ENCODE measurements around the gene SLC47A2. TPM values are rescaled to one million over a fixed set of nuclear protein-coding genes. Genes with fewer than 3 reads are reported as not detected.

Gene SLC47A2
- total and polyA plus RNA-seq, 4 donors, result 0.02 to 0.18 (median 0.06) TPM; not detected in 1

DNA sequence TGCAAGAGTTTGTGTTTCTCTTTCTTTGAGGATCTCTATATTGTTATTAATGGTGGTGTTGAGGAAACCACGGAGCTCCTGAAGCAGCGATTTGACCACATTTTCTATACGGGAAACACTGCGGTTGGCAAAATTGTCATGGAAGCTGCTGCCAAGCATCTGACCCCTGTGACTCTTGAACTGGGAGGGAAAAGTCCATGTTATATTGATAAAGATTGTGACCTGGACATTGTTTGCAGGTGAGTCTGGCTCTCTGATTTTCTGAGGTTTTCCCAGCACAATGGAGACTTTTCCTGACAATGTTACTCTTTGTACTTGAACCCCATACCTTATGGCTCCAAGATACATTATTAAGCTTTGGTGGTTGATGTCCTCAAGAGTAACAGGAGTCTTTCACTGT is 60.0 kb downstream of the SLC47A2 start:
- no peak for DNase-seq
- H3K27ac ChIP-seq (ENCODE audit: low read depth in 1 of 2, low read length in 1 of 2), result no peak overlapping the region
- no peak overlapping the region for H3K4me3 ChIP-seq
- no peak overlapping the region for H3K9ac ChIP-seq (ENCODE audit: insufficient read depth in 1 of 2, low read length in 2 of 2)
- peaks cover 0 to 3% (median 0%) of the 10 kb centered on the region in 4 donors for H3K9me3 ChIP-seq (ENCODE audit: control insufficient read depth in 4 of 4, insufficient read depth in 3 of 4, low read length in 3 of 4)
- no peak for TF ChIP-seq CTCF (IDR thresholded peaks at IDR 0.05; ENCODE audit: control extremely low read depth, extremely low read depth)
- H3K4me1 ChIP-seq (ENCODE audit: control insufficient read depth in 5 of 5, insufficient read depth in 5 of 5, low read length in 5 of 5), result peaks cover 0 to 13% (median 8%) of the 10 kb centered on the region in 5 donors
- peaks cover 7 to 25% (median 20%) of the 10 kb centered on the region in 4 donors for H3K36me3 ChIP-seq (ENCODE audit: control insufficient read depth in 4 of 4, insufficient read depth in 4 of 4, low read length in 4 of 4)
- no peak for ATAC-seq (ENCODE audit: insufficient read depth, low FRiP score)
- H3K27me3 ChIP-seq (ENCODE audit: control insufficient read depth in 3 of 3, insufficient read depth in 3 of 3, low read length in 2 of 3), result no peaks in the 10 kb centered on the region
- WGBS, 2 donors, result 73 to 88% methylated on average over 4 of the region's 4 CpGs

DNA sequence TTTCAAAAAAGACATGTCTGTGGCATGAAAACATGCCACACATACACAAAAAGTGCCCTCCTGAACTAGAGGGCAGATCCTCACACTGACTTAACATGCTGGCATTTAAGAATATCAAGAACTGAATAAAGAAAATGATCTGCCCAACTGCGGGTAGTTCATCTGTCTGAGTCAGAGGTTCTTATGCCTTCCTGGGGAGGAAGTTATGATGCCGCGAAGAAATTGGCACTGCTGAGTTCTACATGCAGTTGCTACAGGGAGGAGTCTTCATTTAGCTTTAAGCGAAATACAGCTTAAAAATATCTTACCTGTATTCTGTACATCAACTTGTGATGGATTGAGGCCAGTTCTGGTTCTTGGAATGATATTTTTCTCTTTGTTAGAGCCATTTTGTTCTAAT is 61.5 kb downstream of the SLC47A2 start:
- Histone ChIP-seq H3K4me3 (no peak overlapping the region), H3K9ac (ENCODE audit: insufficient read depth in 1 of 2, low read length in 2 of 2) (no peak overlapping the region), H3K4me1 (ENCODE audit: control insufficient read depth in 5 of 5, insufficient read depth in 5 of 5, low read length in 5 of 5) (peaks cover 0 to 22% (median 10%) of the 10 kb centered on the region in 5 donors), H3K27ac (ENCODE audit: low read depth in 1 of 2, low read length in 1 of 2) (no peak overlapping the region), H3K9me3 (ENCODE audit: control insufficient read depth in 4 of 4, insufficient read depth in 3 of 4, low read length in 3 of 4) (peaks cover 0 to 3% (median 0%) of the 10 kb centered on the region in 4 donors), H3K27me3 (ENCODE audit: control insufficient read depth in 3 of 3, insufficient read depth in 3 of 3, low read length in 2 of 3) (no peaks in the 10 kb centered on the region), H3K36me3 (ENCODE audit: control insufficient read depth in 4 of 4, insufficient read depth in 4 of 4, low read length in 4 of 4) (peaks cover 7 to 25% (median 19%) of the 10 kb centered on the region in 4 donors)
- WGBS, 2 donors, result 95 to 97% methylated on average over 4 of the region's 4 CpGs
- DNase-seq (no peak), ATAC-seq (ENCODE audit: insufficient read depth, low FRiP score) (no peak)
- no peak for TF ChIP-seq CTCF (IDR thresholded peaks at IDR 0.05; ENCODE audit: control extremely low read depth, extremely low read depth)

- WGBS, 2 donors, result 97 to 98% methylated on average over 24 to 30 of the region's 30 CpGs
- Histone ChIP-seq H3K4me3 (no peak overlapping the region), H3K36me3 (ENCODE audit: control insufficient read depth in 4 of 4, insufficient read depth in 4 of 4, low read length in 4 of 4) (peaks cover 7 to 25% (median 19%) of the 10 kb centered on the region in 4 donors), H3K4me1 (ENCODE audit: control insufficient read depth in 5 of 5, insufficient read depth in 5 of 5, low read length in 5 of 5) (peaks cover 0 to 25% (median 10%) of the 10 kb centered on the region in 5 donors), H3K27ac (ENCODE audit: low read depth in 1 of 2, low read length in 1 of 2) (no peak overlapping the region), H3K27me3 (ENCODE audit: control insufficient read depth in 3 of 3, insufficient read depth in 3 of 3, low read length in 2 of 3) (no peaks in the 10 kb centered on the region), H3K9ac (ENCODE audit: insufficient read depth in 1 of 2, low read length in 2 of 2) (no peak overlapping the region), H3K9me3 (ENCODE audit: control insufficient read depth in 4 of 4, insufficient read depth in 3 of 4, low read length in 3 of 4) (peaks cover 0 to 3% (median 0%) of the 10 kb centered on the region in 4 donors)
- ATAC-seq (ENCODE audit: insufficient read depth, low FRiP score) (no peak), DNase-seq (no peak)
- TF ChIP-seq CTCF (IDR thresholded peaks at IDR 0.05; ENCODE audit: control extremely low read depth, extremely low read depth), result no peak
These were observed 62.0 kb downstream of the SLC47A2 start for GRCh38 chr17:19654342-19654886.
